Measurements from ENCODE around the gene ADAP2. TPM values are rescaled to one million over a fixed set of nuclear protein-coding genes. Genes with fewer than 3 reads are reported as not detected.
"Not testable (repeated sequence)": the region's sequence is repeated elsewhere in the genome, so short reads cannot be mapped to it uniquely, and the experiment has no call there.

Gene ADAP2
- total RNA-seq, 1 donor from 2014 or later: 0.89 TPM

- Histone ChIP-seq H3K9me3 (ENCODE audit: insufficient read depth, low read depth, low read length) (no peaks in the 10 kb centered on the region), H3K27me3 (ENCODE audit: insufficient read depth, low read length) (no peaks in the 10 kb centered on the region), H3K9ac (ENCODE audit: low read length) (no peak overlapping the region), H3K4me3 (ENCODE audit: insufficient read depth, low read depth, low read length) (no peak overlapping the region), H3K4me1 (ENCODE audit: insufficient read depth, low read length) (peaks cover 7% of the 10 kb centered on the region), H3K36me3 (ENCODE audit: insufficient read depth, low read length) (no peaks in the 10 kb centered on the region), H3K79me2 (ENCODE audit: insufficient read depth, low read length) (no peaks in the 10 kb centered on the region), H2AFZ (ENCODE audit: low read depth, low read length) (no peak overlapping the region), H4K20me1 (ENCODE audit: insufficient read depth, low read length) (no peaks in the 10 kb centered on the region), H3K27ac (ENCODE audit: low read depth, low read length) (no peak overlapping the region), H3K4me2 (ENCODE audit: low read length) (no peak overlapping the region)
- Mint-ChIP-seq H3K27ac (ENCODE audit: unreplicated experiment) (no peak overlapping the region), H3K36me3 (ENCODE audit: low read depth, unreplicated experiment) (no peaks in the 10 kb centered on the region), H3K4me1 (ENCODE audit: low read depth, unreplicated experiment) (peaks cover 3% of the 10 kb centered on the region), H3K27me3 (ENCODE audit: low read depth, unreplicated experiment) (no peaks in the 10 kb centered on the region), H3K9me3 (ENCODE audit: unreplicated experiment) (no peaks in the 10 kb centered on the region), H3K4me3 (ENCODE audit: unreplicated experiment) (peak overlapping the region; percentile 34)
- no peak for DNase-seq (ENCODE audit: low read depth)
- no peak for FAIRE-seq
- TF ChIP-seq CTCF (IDR thresholded peaks at IDR 0.05; ENCODE audit: insufficient read depth, low read depth, low read length) (no peak), EZH2 (IDR thresholded peaks at IDR 0.05; ENCODE audit: insufficient read depth, low read length) (no peak)
Observed at GRCh38 chr17:30965686-30966085, 43.9 kb downstream of the ADAP2 start.

GRCh38 chr17:30967911-30968310 is 46.2 kb downstream of the ADAP2 start:
- H3K36me3 Mint-ChIP-seq (ENCODE audit: low read depth, unreplicated experiment); H3K4me1 Mint-ChIP-seq (ENCODE audit: low read depth, unreplicated experiment); H3K4me1 ChIP-seq (ENCODE audit: insufficient read depth, low read length): not testable (repeated sequence)

GRCh38 chr17:30969989-30970830 is 48.5 kb downstream of the ADAP2 start:
- DNase-seq (ENCODE audit: low read depth) (peak; percentile 7), FAIRE-seq (no peak)
- Histone ChIP-seq H3K9me3 (ENCODE audit: insufficient read depth, low read depth, low read length) (no peaks in the 10 kb centered on the region), H3K4me2 (ENCODE audit: low read length) (peak overlapping the region; percentile 98), H3K27ac (ENCODE audit: low read depth, low read length) (peak overlapping the region; percentile 63), H4K20me1 (ENCODE audit: insufficient read depth, low read length) (no peaks in the 10 kb centered on the region), H3K79me2 (ENCODE audit: insufficient read depth, low read length) (peaks cover 17% of the 10 kb centered on the region), H3K9ac (ENCODE audit: low read length) (peak overlapping the region; percentile 84), H3K27me3 (ENCODE audit: insufficient read depth, low read length) (no peaks in the 10 kb centered on the region), H3K36me3 (ENCODE audit: insufficient read depth, low read length) (no peaks in the 10 kb centered on the region), H2AFZ (ENCODE audit: low read depth, low read length) (peak overlapping the region; percentile 94), H3K4me1 (ENCODE audit: insufficient read depth, low read length) (peaks cover 8% of the 10 kb centered on the region), H3K4me3 (ENCODE audit: insufficient read depth, low read depth, low read length) (peak overlapping the region; percentile 74)
- H3K4me3 Mint-ChIP-seq (ENCODE audit: unreplicated experiment): peak overlapping the region; percentile 95
- no peak for TF ChIP-seq EZH2 (IDR thresholded peaks at IDR 0.05; ENCODE audit: insufficient read depth, low read length)
- no peak for TF ChIP-seq CTCF (IDR thresholded peaks at IDR 0.05; ENCODE audit: insufficient read depth, low read depth, low read length)
- no peaks in the 10 kb centered on the region for H3K4me1 Mint-ChIP-seq (ENCODE audit: low read depth, unreplicated experiment)
- H3K27ac Mint-ChIP-seq (ENCODE audit: unreplicated experiment): peak overlapping the region; percentile 97
- H3K27me3 Mint-ChIP-seq (ENCODE audit: low read depth, unreplicated experiment): no peaks in the 10 kb centered on the region
- peaks cover 8% of the 10 kb centered on the region for H3K36me3 Mint-ChIP-seq (ENCODE audit: low read depth, unreplicated experiment)
- peaks cover 3% of the 10 kb centered on the region for H3K9me3 Mint-ChIP-seq (ENCODE audit: unreplicated experiment)

More at GRCh38 chr17:30967911-30968310, 46.2 kb downstream of the ADAP2 start:
- not testable (repeated sequence) for H3K9ac ChIP-seq (ENCODE audit: low read length); H2AFZ ChIP-seq (ENCODE audit: low read depth, low read length); FAIRE-seq; DNase-seq (ENCODE audit: low read depth); H3K9me3 Mint-ChIP-seq (ENCODE audit: unreplicated experiment); H3K4me2 ChIP-seq (ENCODE audit: low read length); H3K79me2 ChIP-seq (ENCODE audit: insufficient read depth, low read length); H3K4me3 Mint-ChIP-seq (ENCODE audit: unreplicated experiment); H3K27ac ChIP-seq (ENCODE audit: low read depth, low read length); H3K27ac Mint-ChIP-seq (ENCODE audit: unreplicated experiment); H3K9me3 ChIP-seq (ENCODE audit: insufficient read depth, low read depth, low read length); H3K27me3 ChIP-seq (ENCODE audit: insufficient read depth, low read length); H3K4me3 ChIP-seq (ENCODE audit: insufficient read depth, low read depth, low read length); H4K20me1 ChIP-seq (ENCODE audit: insufficient read depth, low read length); H3K36me3 ChIP-seq (ENCODE audit: insufficient read depth, low read length); H3K27me3 Mint-ChIP-seq (ENCODE audit: low read depth, unreplicated experiment)

All from astrocyte (in vitro differentiated cells and primary cell).